HG03175 (cell line): ENCODE data around the gene AGAP9.
"Not testable (repeated sequence)": the region's sequence is repeated elsewhere in the genome, so short reads cannot be mapped to it uniquely, and the experiment has no call there.

Experiments
- ATAC-seq: cut with Tn5 transposase; IDR thresholded peaks from one replicate; pipeline ENCODE4 v1.9.1; 2021; ENCODE audit warnings: mild to moderate bottlenecking, moderate library complexity; ENCODE audit not compliant: unreplicated experiment

The AGAP9 gene

DNA sequence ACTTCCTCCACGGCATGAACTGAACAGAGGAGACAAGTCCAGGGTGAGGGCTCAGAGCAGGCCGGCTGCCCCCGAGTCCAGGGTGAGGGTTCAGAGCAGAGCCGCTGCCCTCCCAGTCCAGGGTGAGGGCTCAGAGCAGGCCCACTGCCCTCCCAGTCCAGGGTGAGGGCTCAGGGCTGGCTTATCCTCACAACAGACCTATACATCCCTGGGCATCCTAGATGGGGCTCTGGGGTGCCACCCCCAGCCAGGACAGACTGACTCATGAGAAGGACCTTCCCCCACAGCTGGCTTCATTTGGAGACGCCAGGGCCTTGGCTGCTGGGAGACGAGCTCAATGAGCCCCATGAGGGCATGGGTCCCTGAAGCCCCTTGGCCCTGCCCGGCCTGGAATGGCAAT, 33.8 kb downstream of the AGAP9 start:
- ATAC-seq = not testable (repeated sequence)

GRCh38 chr10:47485943-47486342, 37.5 kb downstream of the AGAP9 start:
- not testable (repeated sequence) for ATAC-seq

DNA sequence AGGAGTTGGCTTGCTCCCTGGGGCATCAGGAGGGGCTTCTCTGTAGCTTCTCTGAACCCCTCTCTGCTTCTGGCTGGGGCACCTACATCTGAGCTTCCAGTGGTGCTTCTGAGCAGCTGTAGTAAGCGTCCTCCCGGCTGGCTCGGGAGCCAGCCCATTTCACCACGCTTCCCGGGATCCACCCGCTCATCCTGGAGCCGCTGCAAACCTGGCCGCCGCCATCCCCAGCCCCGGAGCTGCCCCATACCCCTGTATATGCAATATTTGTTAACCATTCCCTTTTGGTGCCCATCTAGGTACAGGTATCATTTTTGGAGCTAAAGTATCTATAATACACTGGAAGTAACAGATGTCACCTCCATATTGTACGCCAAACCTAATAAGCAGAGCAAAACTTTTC, 38.7 kb downstream of the AGAP9 start:
- ATAC-seq = not testable (repeated sequence)

- ATAC-seq = not testable (repeated sequence)
Observed at GRCh38 chr10:47483923-47484322, 39.5 kb downstream of the AGAP9 start, which contains the start of gene ANXA8. Gene ANXA8 (minus strand): TSS chr10:47484115. CDS start chr10:47483933, 182 bp downstream.

- ATAC-seq = not testable (repeated sequence)
Observed at GRCh38 chr10:47482367-47482766, 41.1 kb downstream of the AGAP9 start.

GRCh38 chr10:47481768-47482181, 41.7 kb downstream of the AGAP9 start:
- not testable (repeated sequence) for ATAC-seq

DNA sequence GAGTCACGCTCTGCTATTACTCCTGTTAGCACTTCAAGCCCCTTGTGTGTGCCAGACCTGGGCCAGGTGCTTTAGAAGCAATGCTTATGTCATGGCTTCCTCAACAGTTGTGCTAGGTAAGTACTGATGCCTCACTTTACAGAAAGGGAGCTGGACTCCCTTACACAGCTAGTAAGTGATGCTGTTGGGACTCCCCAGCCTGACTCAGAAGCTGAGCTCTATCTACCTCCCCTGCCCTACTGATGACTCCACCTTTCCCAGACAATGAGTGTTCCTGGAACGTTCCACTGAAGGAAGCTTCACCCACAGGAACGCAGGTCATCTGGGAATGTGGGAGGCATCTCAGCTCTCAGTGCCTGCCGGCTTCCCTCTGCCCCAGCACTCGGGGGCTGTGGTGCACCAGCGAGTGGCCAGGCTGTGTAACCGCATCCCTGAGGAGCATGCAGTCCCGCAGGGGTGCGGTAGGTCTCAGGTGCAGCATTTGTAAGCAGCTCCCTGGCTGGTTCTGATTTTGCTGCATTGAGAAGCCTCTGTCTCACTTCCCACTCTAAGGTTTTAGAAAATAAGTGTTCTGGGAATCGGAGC, 42.2 kb downstream of the AGAP9 start:
- not testable (repeated sequence) for ATAC-seq

GRCh38 chr10:47480133-47480532, 43.3 kb downstream of the AGAP9 start:
- ATAC-seq = not testable (repeated sequence)

- not testable (repeated sequence) for ATAC-seq
Observed at GRCh38 chr10:47478114-47478513, 45.3 kb downstream of the AGAP9 start.

DNA sequence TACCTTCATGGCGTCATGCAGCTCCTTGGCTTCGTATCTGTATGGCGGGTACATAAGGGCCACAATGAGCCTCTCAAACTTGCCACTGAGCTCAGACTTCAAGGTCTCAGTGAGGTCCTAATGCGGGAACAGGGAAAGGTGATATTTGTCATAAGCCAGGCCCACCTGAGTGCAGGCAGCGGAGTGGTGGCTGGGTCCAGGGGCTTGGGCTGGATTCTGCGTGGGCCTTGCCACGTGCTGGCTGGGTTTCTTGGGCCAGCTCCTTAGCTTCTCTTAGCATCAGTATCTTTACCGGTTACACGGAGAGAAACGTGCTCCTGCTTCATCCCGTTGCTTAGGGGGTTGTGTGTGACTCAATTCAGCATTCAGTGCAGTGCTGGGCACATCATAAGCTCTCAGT, 46.4 kb downstream of the AGAP9 start:
- not testable (repeated sequence) for ATAC-seq

- not testable (repeated sequence) for ATAC-seq
Observed at GRCh38 chr10:47475101-47475500, 48.3 kb downstream of the AGAP9 start.

GRCh38 chr10:47473516-47473915, 49.9 kb downstream of the AGAP9 start:
- ATAC-seq = not testable (repeated sequence)

DNA sequence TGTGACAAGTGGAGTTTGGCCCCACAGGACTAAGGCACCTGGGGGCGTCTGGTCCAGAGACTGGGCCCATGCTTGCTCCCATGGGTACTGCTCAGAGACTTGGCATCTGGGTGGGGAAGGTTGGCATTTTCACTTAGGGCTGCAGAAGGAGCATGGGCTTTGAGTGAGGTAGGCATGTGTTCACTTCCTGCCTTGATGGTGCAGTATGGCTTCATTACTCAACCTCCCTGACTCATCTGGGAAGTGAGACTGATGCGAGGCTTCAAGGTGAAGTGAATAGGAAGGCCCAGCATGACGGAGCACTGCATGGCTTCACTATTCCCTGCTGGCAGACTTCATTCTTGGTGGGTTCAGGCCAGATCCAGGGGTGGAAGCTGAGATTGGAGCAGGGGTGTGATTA, 50.8 kb downstream of the AGAP9 start:
- not testable (repeated sequence) for ATAC-seq

GRCh38 chr10:47472072-47472471, 51.4 kb downstream of the AGAP9 start:
- not testable (repeated sequence) for ATAC-seq

- ATAC-seq = not testable (repeated sequence)
Observed at GRCh38 chr10:47468731-47469528, 54.5 kb downstream of the AGAP9 start.

DNA sequence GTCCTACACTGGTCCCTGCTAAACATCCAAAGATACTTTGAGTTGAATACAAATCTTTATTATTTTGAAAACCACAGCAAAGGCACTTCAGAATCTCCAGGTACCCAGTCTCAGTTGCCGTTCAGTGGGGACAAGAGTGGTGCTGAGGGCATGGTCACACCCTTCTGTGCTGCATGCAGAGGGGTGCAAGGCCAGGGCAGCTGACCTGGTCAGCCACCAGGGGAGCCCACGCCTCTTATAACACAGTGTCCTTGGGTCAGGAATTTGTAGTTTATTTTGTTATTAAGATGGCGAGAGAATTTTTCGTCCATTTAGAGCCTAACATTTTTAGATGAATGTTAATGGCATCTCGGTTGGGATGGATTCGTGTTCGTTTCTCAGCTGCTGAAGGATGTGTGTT, 55.5 kb downstream of the AGAP9 start:
- not testable (repeated sequence) for ATAC-seq

GRCh38 chr10:47467458-47467857, 56.0 kb downstream of the AGAP9 start:
- ATAC-seq = not testable (repeated sequence)

DNA sequence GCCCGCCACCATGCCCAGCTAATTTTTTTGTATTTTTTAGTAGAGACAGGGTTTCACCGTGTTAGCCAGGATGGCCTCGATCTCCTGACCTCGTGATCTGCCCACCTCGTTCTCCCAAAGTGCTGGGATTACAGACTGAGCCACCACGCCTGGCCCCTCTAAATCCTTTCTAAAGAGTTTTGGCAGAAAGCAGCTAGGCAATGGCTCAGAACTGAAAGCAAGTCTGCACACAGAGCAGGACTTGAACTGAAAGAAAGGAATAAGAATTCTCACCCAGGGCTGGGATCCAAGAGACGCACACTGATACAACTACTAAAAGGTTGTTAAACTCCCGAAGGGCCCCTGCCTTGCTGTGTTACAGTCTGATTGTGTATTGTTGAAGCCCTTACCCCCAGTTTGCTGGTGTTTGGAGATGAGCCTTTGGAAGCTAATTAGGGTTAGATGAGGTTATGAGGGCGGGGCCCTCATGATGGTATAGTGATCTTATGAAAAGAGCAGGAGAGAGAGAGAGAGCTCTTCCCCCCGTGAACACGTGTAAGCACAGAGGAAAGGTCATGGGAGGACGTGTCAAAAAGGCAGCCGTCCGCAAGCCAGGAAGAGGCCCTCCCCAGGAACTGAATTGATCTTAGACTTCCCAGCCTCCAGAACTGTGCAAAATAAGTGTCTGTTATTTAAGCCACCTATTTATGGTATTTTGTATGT, 58.1 kb downstream of the AGAP9 start:
- not testable (repeated sequence) for ATAC-seq

GRCh38 chr10:47462577-47463358, 60.7 kb downstream of the AGAP9 start:
- not testable (repeated sequence) for ATAC-seq

DNA sequence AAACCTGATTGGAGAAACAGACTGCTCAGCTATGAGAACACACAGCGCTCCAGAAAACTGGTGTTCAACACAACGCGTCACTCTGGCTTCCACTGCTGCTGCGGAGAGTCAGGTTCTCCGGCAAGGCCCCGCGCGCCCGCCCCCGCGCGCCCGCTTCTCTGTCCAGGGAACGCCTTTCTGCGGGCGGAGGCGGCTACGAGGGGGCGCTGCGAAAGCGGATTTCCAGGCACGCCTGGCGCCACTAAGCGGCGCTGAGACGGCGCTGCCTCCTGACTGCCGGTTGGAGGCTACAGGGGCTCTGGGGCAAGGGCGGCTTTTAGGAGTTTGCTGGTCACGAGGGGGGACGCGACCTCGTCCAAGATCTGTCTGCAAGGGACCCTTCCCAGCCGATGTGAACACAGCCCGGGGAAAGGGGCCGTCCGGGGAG, 62.2 kb downstream of the AGAP9 start:
- ATAC-seq = not testable (repeated sequence)
